Small intestine (tissue), 7 donors: ENCODE data around the gene GRAMD1A. TPM values are rescaled to one million over a fixed set of nuclear protein-coding genes. Genes with fewer than 3 reads are reported as not detected.
A peak's percentile ranks its signal among the peaks of the same experiment; 100 is the strongest.
"Not testable (repeated sequence)": the region's sequence is repeated elsewhere in the genome, so short reads cannot be mapped to it uniquely, and the experiment has no call there.

Experiments used
- DNase-seq, 2 donors: peaks; one replicate each; pipeline versions ENCODE4 v3.0.0 to v3.0.0-alpha.2; 2013
- FAIRE-seq: peaks from 2 replicates; lab custom pipeline; 2012; peaks lifted over from hg19 to GRCh38; lab: Jason Lieb, UNC
- H3K27ac ChIP-seq, 3 donors: one replicate each; pipeline ENCODE4 v1.5.1; 2013; ENCODE audit warnings: low read length in 2 of 3, mild to moderate bottlenecking in 2 of 3, control low read depth in 1 of 3, inconsistent platforms in 1 of 3, low read depth in 1 of 3, moderate library complexity in 1 of 3
- H3K27me3 ChIP-seq, 3 donors: one replicate each; pipeline ENCODE4 v1.6.1; 2013; ENCODE audit warnings: low read length in 3 of 3, inconsistent platforms in 1 of 3; ENCODE audit not compliant: control insufficient read depth in 3 of 3, insufficient read depth in 3 of 3
- H3K36me3 ChIP-seq, 3 donors: one replicate each; pipeline ENCODE4 v1.6.1; 2013; ENCODE audit warnings: low read length in 3 of 3, inconsistent platforms in 1 of 3, low read depth in 1 of 3, mild to moderate bottlenecking in 1 of 3, moderate library complexity in 1 of 3; ENCODE audit not compliant: control insufficient read depth in 3 of 3, insufficient read depth in 2 of 3
- H3K4me1 ChIP-seq, 3 donors: one replicate each; pipeline ENCODE4 v1.6.1; 2013; ENCODE audit warnings: low read length in 2 of 3, inconsistent platforms in 1 of 3, low read depth in 1 of 3, mild to moderate bottlenecking in 1 of 3, moderate library complexity in 1 of 3; ENCODE audit not compliant: control insufficient read depth in 3 of 3, insufficient read depth in 2 of 3
- H3K4me3 ChIP-seq, 3 donors: one replicate each; pipeline ENCODE4 v1.5.1; 2013; ENCODE audit warnings: low read length in 3 of 3, control low read depth in 1 of 3, inconsistent platforms in 1 of 3, low read depth in 1 of 3, mild to moderate bottlenecking in 1 of 3, moderate library complexity in 1 of 3
- H3K9me3 ChIP-seq, 2 donors: one replicate each; pipeline ENCODE4 v1.6.1; 2013; ENCODE audit warnings: low read depth in 1 of 2, low read length in 1 of 2; ENCODE audit not compliant: control insufficient read depth in 2 of 2, insufficient read depth in 1 of 2
- WGBS, 3 donors: extraction: QIAGEN DNeasy Blood & Tissue Kit; methylation state at CpG; one replicate each; pipeline ENCODE4 v1.1.7; 2013; 5-methylcytosine and 5-hydroxymethylcytosine counted together
- polyA plus RNA-seq, 4 donors: library from polyadenylated mRNA; stranded (reverse) in 3 of 4; unstranded in 1 of 4; fragments of 200-250 nt in 3 of 4; fragments of 120-200 nt in 1 of 4; gene quantifications; one replicate each; pipeline versions ENCODE4 v1.2.1 to v1.2.3, GENCODE V29; 2013
- donor health status: healthy with polysubstance abuse.
- donor health status: control.
- donor health status: control.
- donor health status: Bipolar disorder and iron deficiency.
- donor health status: healthy.

GRAMD1A gene
- polyA plus RNA-seq, 4 donors = 2.0 to 47.0 (median 22.3) TPM

GRCh38 chr19:34970185-34970780 is 29.8 kb upstream of the GRAMD1A start:
- not testable (repeated sequence) for FAIRE-seq, H3K27ac ChIP-seq, DNase-seq, H3K4me1 ChIP-seq, H3K4me3 ChIP-seq, H3K27me3 ChIP-seq, H3K36me3 ChIP-seq
- peaks cover 0 to 45% of the 10 kb centered on the region in 2 donors for H3K9me3 ChIP-seq
- WGBS, 3 donors = 75 to 85% (median 78%) methylated on average over 12 of the region's 12 CpGs

GRCh38 chr19:34972163-34972705 is 27.9 kb upstream of the GRAMD1A start:
- DNase-seq (no peak), FAIRE-seq (no peak)
- Histone ChIP-seq H3K4me3 (no peak overlapping the region), H3K9me3 (peaks cover 3 to 45% of the 10 kb centered on the region in 2 donors), H3K27me3 (no peaks in the 10 kb centered on the region), H3K36me3 (no peaks in the 10 kb centered on the region), H3K27ac (no peak overlapping the region), H3K4me1 (peaks cover 0 to 8% (median 0%) of the 10 kb centered on the region in 3 donors)
- WGBS, 3 donors = 84 to 88% (median 86%) methylated on average over 7 of the region's 7 CpGs

GRCh38 chr19:34974646-34975045 is 25.5 kb upstream of the GRAMD1A start:
- Histone ChIP-seq H3K36me3 (no peaks in the 10 kb centered on the region), H3K27ac (no peak overlapping the region), H3K4me1 (peaks cover 0 to 8% (median 0%) of the 10 kb centered on the region in 3 donors), H3K9me3 (peaks cover 3 to 34% of the 10 kb centered on the region in 2 donors), H3K27me3 (no peaks in the 10 kb centered on the region), H3K4me3 (no peak overlapping the region)
- 47 to 64% (median 58%) methylated on average over 5 of the region's 5 CpGs for WGBS, 3 donors
- FAIRE-seq = no peak
- DNase-seq = no peak

- no peaks in the 10 kb centered on the region for H3K36me3 ChIP-seq
- DNase-seq (peak; percentile 59 to 64), FAIRE-seq (no peak)
- 17 to 52% (median 34%) methylated on average over 5 of the region's 5 CpGs for WGBS, 3 donors
- peaks cover 0 to 8% (median 0%) of the 10 kb centered on the region in 3 donors for H3K4me1 ChIP-seq
- H3K27ac ChIP-seq = no peak overlapping the region
- no peak overlapping the region for H3K4me3 ChIP-seq
- H3K27me3 ChIP-seq = no peaks in the 10 kb centered on the region
- peaks cover 3 to 35% of the 10 kb centered on the region in 2 donors for H3K9me3 ChIP-seq
Observed at GRCh38 chr19:34975056-34975455, 25.1 kb upstream of the GRAMD1A start.

GRCh38 chr19:34976611-34977010 is 23.5 kb upstream of the GRAMD1A start:
- no peaks in the 10 kb centered on the region for H3K27me3 ChIP-seq
- peaks cover 3 to 26% of the 10 kb centered on the region in 2 donors for H3K9me3 ChIP-seq
- 77 to 97% (median 90%) methylated on average over 3 of the region's 3 CpGs for WGBS, 3 donors
- peaks cover 0 to 8% (median 0%) of the 10 kb centered on the region in 3 donors for H3K4me1 ChIP-seq
- H3K4me3 ChIP-seq = no peak overlapping the region
- no peaks in the 10 kb centered on the region for H3K36me3 ChIP-seq
- DNase-seq (no peak), FAIRE-seq (no peak)
- H3K27ac ChIP-seq = no peak overlapping the region

- Histone ChIP-seq H3K4me3 (no peak overlapping the region), H3K27ac (no peak overlapping the region), H3K36me3 (no peaks in the 10 kb centered on the region), H3K4me1 (no peaks in the 10 kb centered on the region), H3K27me3 (no peaks in the 10 kb centered on the region), H3K9me3 (peaks cover 3 to 21% of the 10 kb centered on the region in 2 donors)
- no peak for FAIRE-seq
- DNase-seq = no peak
- WGBS, 3 donors = 89 to 91% (median 90%) methylated on average over 12 of the region's 12 CpGs
Observed at GRCh38 chr19:34979819-34980640, 20.1 kb upstream of the GRAMD1A start.

- H3K4me1 ChIP-seq = no peaks in the 10 kb centered on the region
- DNase-seq = no peak
- H3K9me3 ChIP-seq = peaks cover 0 to 8% of the 10 kb centered on the region in 2 donors
- H3K36me3 ChIP-seq = no peaks in the 10 kb centered on the region
- H3K27me3 ChIP-seq = no peaks in the 10 kb centered on the region
- no peak for FAIRE-seq
- 76 to 80% (median 78%) methylated on average over 5 of the region's 5 CpGs for WGBS, 3 donors
- H3K4me3 ChIP-seq = no peak overlapping the region
- H3K27ac ChIP-seq = no peak overlapping the region
Observed at GRCh38 chr19:34982275-34982674, 17.8 kb upstream of the GRAMD1A start.

GRCh38 chr19:34983786-34984185 is 16.3 kb upstream of the GRAMD1A start:
- WGBS, 3 donors = 88 to 95% (median 94%) methylated on average over 4 of the region's 4 CpGs
- H3K4me3 ChIP-seq = no peak overlapping the region
- no peak overlapping the region for H3K27ac ChIP-seq
- H3K4me1 ChIP-seq = no peaks in the 10 kb centered on the region
- H3K27me3 ChIP-seq = no peaks in the 10 kb centered on the region
- DNase-seq = no peak
- H3K9me3 ChIP-seq = peaks cover 0 to 5% of the 10 kb centered on the region in 2 donors
- H3K36me3 ChIP-seq = no peaks in the 10 kb centered on the region
- no peak for FAIRE-seq
